ENCODE measurements around the gene KDM6B.
A peak's percentile ranks its signal among the peaks of the same experiment; 100 is the strongest.

The KDM6B gene

GRCh38 chr17:7848131-7848579 lies 14.1 kb downstream of the KDM6B start:
- no peak for DNase-seq
- in situ Hi-C loops (cut with HindIII; ENCODE audit: low pct_ligation_motif_present, low pct_unique_long_range_greater_than_20kb, low sequenced_read_pairs) = no loop called here

GRCh38 chr17:7848739-7849129 lies 14.7 kb downstream of the KDM6B start:
- no peak for DNase-seq
- in situ Hi-C loops (cut with HindIII; ENCODE audit: low pct_ligation_motif_present, low pct_unique_long_range_greater_than_20kb, low sequenced_read_pairs) = no loop called here

GRCh38 chr17:7849130-7849750 lies 15.2 kb downstream of the KDM6B start:
- DNase-seq = no peak
- in situ Hi-C loops (cut with HindIII; ENCODE audit: low pct_ligation_motif_present, low pct_unique_long_range_greater_than_20kb, low sequenced_read_pairs) = no loop called here

DNA sequence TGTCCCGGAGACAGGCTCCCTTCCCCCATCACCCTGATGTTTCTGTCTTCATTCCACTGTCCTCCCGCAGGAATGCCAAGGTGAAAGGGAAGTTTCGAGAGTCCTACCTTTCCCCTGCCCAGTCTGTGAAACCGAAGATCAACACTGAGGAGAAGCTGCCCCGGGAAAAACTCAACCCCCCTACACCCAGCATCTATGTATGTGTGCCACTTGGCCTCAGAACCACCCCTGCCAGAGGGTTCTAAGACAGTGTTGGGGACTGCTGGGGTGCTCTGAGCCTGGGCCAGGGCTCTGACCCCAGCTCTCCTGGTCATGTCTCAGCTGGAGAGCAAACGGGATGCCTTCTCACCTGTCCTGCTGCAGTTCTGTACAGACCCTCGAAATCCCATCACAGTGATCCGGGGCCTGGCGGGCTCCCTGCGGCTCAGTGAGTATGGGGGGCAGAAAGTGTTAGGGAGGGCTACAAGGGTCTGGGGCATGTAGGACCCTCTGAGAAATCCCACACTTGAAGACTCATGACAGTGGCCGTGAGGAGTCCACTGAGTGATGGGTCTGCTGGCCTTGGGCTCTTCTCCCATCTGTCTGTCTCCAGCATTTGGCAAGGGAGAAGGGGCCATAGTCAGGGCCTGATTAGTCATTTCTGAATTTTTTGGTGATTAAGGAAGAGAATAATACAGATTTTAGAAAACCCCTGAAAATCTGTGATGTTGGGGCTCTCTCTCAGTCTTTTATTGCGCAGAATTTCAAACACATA lies 15.9 kb downstream of the KDM6B start:
- in situ Hi-C loops (cut with HindIII; ENCODE audit: low pct_ligation_motif_present, low pct_unique_long_range_greater_than_20kb, low sequenced_read_pairs) = no loop called here
- DNase-seq = no peak

DNA sequence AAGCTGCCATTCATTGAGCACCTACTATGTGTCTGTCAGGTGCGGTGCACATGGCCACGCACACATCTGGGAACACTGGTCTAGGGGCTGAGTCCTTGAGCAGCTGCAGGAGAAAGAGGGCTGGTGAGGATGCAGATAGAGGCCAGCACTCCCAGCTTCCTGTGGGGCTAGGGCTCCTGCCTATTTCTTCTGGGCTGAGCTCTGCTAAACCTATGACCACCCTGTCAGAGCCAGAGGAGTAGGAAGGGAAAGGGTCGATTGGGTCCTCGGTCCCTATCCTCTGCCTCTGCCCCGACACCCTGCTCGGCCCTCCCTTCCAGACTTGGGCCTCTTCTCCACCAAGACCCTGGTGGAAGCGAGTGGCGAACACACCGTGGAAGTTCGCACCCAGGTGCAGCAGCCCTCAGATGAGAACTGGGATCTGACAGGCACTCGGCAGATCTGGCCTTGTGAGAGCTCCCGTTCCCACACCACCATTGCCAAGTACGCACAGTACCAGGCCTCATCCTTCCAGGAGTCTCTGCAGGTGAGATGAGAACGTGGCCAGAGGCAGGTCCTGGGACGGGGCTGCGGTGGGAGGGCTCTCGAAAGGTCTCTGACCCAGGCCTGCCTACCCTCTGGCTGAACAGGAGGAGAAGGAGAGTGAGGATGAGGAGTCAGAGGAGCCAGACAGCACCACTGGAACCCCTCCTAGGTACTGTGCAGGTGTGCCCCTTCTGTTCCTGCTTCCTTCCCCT lies 16.9 kb downstream of the KDM6B start:
- in situ Hi-C loops (cut with HindIII; ENCODE audit: low pct_ligation_motif_present, low pct_unique_long_range_greater_than_20kb, low sequenced_read_pairs) = no loop called here
- DNase-seq = no peak

- DNase-seq = peak; percentile 90
These were observed 17.6 kb downstream of the KDM6B start for GRCh38 chr17:7851438-7852261.

DNA sequence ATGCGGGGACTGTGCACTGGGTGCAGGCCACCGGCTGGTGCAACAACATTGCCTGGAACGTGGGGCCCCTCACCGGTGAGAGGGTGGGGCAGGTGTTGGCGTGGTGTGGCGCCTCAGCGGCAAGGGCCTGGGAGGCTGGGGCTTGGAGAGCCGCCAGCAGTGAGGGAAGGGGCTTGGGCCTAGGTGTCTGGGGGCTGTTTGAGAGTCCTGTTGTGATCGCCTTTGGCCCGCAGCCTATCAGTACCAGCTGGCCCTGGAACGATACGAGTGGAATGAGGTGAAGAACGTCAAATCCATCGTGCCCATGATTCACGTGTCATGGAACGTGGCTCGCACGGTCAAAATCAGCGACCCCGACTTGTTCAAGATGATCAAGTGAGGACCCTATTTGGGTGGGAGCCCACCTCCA lies 18.2 kb downstream of the KDM6B start:
- no peak for DNase-seq
- in situ Hi-C loops (cut with HindIII; ENCODE audit: low pct_ligation_motif_present, low pct_unique_long_range_greater_than_20kb, low sequenced_read_pairs) = no loop called here

More at GRCh38 chr17:7851438-7852261, 17.6 kb downstream of the KDM6B start:
- in situ Hi-C loops (cut with HindIII; ENCODE audit: low pct_ligation_motif_present, low pct_unique_long_range_greater_than_20kb, low sequenced_read_pairs) = no loop called here

DNA sequence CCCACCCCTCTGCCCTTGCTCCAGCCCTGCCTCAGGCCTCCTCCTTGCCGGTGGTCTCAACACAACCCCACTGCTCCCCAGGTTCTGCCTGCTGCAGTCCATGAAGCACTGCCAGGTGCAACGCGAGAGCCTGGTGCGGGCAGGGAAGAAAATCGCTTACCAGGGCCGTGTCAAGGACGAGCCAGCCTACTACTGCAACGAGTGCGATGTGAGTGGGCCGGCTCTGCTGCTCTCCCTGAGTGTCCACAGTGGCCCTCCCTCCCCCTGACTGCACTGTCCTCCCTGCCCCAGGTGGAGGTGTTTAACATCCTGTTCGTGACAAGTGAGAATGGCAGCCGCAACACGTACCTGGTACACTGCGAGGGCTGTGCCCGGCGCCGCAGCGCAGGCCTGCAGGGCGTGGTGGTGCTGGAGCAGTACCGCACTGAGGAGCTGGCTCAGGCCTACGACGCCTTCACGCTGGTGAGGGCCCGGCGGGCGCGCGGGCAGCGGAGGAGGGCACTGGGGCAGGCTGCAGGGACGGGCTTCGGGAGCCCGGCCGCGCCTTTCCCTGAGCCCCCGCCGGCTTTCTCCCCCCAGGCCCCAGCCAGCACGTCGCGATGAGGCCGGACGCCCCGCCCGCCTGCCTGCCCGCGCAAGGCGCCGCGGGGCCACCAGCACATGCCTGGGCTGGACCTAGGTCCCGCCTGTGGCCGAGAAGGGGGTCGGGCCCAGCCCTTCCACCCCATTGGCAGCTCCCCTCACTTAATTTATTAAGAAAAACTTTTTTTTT lies 19.1 kb downstream of the KDM6B start:
- in situ Hi-C loops (cut with HindIII; ENCODE audit: low pct_ligation_motif_present, low pct_unique_long_range_greater_than_20kb, low sequenced_read_pairs) = no loop called here
- DNase-seq = no peak

DNA sequence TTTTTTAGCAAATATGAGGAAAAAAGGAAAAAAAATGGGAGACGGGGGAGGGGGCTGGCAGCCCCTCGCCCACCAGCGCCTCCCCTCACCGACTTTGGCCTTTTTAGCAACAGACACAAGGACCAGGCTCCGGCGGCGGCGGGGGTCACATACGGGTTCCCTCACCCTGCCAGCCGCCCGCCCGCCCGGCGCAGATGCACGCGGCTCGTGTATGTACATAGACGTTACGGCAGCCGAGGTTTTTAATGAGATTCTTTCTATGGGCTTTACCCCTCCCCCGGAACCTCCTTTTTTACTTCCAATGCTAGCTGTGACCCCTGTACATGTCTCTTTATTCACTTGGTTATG lies 19.6 kb downstream of the KDM6B start:
- in situ Hi-C loops (cut with HindIII; ENCODE audit: low pct_ligation_motif_present, low pct_unique_long_range_greater_than_20kb, low sequenced_read_pairs) = no loop called here
- DNase-seq = no peak

DNA sequence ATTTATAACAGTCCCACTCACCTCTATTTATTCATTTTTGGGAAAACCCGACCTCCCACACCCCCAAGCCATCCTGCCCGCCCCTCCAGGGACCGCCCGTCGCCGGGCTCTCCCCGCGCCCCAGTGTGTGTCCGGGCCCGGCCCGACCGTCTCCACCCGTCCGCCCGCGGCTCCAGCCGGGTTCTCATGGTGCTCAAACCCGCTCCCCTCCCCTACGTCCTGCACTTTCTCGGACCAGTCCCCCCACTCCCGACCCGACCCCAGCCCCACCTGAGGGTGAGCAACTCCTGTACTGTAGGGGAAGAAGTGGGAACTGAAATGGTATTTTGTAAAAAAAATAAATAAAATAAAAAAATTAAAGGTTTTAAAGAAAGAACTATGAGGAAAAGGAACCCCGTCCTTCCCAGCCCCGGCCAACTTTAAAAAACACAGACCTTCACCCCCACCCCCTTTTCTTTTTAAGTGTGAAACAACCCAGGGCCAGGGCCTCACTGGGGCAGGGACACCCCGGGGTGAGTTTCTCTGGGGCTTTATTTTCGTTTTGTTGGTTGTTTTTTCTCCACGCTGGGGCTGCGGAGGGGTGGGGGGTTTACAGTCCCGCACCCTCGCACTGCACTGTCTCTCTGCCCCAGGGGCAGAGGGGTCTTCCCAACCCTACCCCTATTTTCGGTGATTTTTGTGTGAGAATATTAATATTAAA lies 20.2 kb downstream of the KDM6B start:
- DNase-seq = no peak
- in situ Hi-C loops (cut with HindIII; ENCODE audit: low pct_ligation_motif_present, low pct_unique_long_range_greater_than_20kb, low sequenced_read_pairs) = no loop called here

DNA sequence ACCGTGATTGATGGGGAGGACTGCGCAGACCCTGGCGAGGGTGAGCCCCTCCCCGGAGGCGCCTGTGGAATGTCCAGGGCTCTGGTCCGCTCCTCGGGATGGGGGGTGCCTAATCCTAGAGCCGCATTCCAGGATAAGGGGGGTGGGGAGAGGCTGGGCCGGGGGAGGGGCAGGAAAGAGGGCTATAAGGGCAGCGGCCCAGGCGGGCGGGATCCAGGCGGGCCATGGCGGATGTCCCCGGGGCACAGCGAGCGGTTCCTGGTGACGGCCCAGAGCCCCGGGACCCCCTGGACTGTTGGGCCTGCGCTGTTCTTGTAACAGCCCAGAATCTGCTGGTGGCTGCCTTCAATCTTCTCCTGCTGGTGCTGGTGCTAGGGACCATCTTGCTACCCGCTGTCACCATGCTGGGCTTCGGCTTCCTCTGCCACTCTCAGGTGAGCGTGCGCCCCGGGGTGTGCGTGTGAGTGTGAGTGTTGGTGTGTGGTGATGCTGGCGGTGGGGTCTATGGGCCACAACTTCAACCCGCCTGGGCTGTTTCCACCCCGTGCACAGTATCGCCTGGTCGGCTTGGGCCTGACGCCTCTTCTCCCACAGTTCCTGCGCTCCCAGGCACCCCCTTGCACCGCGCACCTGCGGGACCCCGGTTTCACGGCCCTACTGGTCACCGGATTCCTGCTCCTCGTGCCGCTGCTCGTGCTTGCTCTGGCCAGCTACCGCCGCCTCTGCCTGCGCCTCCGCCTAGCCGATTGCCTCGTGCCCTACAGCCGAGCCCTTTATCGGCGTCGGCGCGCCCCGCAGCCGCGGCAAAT lies 21.0 kb downstream of the KDM6B start, which contains the start of gene TMEM88:
TSS of gene TMEM88 (plus strand) at position 216 of the 809 bp plus-strand sequence. CDS start at position 225, 9 bp downstream.
- DNase-seq = no peak
- in situ Hi-C loops (cut with HindIII; ENCODE audit: low pct_ligation_motif_present, low pct_unique_long_range_greater_than_20kb, low sequenced_read_pairs) = no loop called here

DNA sequence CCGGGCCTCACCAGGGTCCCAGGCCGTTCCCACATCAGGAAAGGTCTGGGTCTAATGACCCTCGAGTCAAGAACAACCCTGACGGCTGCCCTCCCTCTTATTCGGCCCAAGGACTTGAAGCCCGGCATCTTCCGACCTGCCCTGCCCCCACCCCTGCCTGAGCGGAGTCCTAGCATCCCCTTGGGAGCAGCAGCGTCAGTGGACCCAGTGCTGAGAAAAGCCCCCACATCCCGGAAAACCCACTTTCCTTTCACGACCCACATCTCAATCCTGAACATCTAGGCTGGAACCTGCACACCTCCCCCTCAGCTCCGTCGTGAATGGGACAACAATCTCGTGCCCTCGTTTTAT lies 21.6 kb downstream of the KDM6B start:
- in situ Hi-C loops (cut with HindIII; ENCODE audit: low pct_ligation_motif_present, low pct_unique_long_range_greater_than_20kb, low sequenced_read_pairs) = no loop called here
- DNase-seq = no peak

DNA sequence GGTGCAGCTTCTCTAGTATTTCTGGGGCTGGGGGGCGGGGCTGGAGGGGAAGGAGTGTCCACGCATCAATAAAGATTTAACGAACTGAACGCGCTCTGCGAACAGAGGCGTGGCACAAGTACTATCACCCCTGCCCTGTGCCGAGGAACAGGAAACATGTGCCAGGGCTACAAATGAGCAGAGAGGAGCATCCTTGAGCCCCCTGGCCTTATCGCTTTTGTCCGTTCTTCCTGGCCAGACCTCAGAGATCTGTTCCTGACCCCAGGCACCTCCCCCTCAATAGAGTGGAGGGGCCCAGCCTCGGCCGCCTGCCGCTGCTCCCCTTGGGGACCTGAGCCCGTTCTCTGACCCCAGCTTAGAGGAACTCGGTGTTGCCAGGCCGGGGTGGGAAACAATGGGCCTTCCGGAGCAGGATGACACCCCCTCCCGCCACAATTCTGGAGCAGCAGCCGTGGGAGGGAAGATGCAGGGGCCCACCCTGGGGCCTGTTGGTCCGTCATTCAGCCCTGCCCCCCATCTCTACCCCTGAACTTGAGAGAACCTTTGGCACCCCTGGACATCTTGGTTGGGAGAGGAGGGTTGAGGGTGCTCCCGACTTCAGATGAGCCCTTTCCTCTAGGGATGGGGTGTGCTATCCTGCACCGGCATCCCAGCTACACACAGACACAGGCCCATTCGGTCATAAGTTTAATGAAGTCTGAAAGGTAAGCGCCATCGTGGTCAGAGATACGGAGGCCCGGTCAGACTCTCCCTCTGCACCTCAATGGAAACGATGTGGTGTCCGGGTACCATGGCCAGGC lies 22.2 kb downstream of the KDM6B start:
- in situ Hi-C loops (cut with HindIII; ENCODE audit: low pct_ligation_motif_present, low pct_unique_long_range_greater_than_20kb, low sequenced_read_pairs) = no loop called here
- no peak for DNase-seq

DNA sequence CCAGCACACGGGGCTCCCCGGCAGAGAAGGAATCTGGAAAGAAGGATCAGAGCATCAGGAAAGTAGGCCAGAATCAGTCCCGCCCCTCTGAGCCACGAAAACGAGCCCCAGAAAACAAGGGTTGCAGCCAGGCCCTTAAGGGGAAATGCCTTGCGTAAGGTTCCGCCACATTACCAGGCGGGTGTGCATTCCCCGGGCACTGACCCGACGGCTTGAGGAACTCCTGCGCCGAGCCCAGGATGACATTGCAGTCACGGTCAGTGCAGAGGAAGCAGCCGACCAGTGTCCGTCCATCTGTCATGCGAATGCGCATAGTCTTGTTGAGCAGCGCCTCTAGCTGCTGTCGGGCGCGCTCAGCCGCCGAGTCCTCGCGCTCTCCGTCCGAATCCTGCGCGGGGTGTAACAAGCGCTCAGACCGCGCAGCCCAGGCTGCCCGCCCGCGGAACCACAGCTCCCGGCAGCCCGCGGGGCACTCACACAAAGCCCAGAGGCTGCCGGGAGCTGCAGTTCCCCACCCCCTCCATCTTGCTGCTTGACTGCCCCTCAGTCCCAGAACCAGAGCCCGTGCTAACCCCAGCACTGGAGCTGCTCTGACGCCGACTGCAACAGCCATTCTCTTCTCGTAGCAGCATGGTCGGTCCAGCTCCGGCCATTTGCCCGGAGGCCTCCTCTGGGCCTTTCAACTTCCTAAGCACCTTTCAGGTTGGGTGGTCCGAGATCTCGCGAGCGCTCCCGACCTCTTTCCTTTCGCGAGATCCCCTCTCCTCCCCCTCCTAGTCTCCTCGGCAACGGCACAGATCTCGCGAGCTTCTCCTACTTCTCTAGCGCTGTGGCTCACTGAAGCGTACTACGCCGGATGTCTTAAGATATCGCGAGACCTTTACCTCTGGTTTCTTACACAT lies 23.0 kb downstream of the KDM6B start, which contains the start of gene NAA38:
TSS of gene NAA38 (minus strand) at position 749 of the 902 bp plus-strand sequence. CDS start at position 653, 96 bp downstream.
- DNase-seq = peak; percentile 100
- in situ Hi-C loops (cut with HindIII; ENCODE audit: low pct_ligation_motif_present, low pct_unique_long_range_greater_than_20kb, low sequenced_read_pairs) = no loop called here

Data from ACHN (cell line).